ENCODE results near the gene CEMP1.
"Not testable (repeated sequence)": the region's sequence is repeated elsewhere in the genome, so short reads cannot be mapped to it uniquely, and the experiment has no call there.

Gene CEMP1

GRCh38 chr16:2534335-2534734, 3.1 kb upstream of the CEMP1 start:
- not testable (repeated sequence) for DNase-seq

- no peak for DNase-seq
Measured at GRCh38 chr16:2533912-2534311, 2.7 kb upstream of the CEMP1 start.

- not testable (repeated sequence) for DNase-seq
Measured at GRCh38 chr16:2533142-2533755, 2.0 kb upstream of the CEMP1 start.

- DNase-seq: peak; percentile 75
Measured at GRCh38 chr16:2532494-2533141, 1.4 kb upstream of the CEMP1 start.

GRCh38 chr16:2531696-2532493, 687 bp upstream of the CEMP1 start:
- peak; percentile 97 for DNase-seq

- DNase-seq: no peak
Measured at GRCh38 chr16:2530629-2531318, 434 bp downstream of the CEMP1 start.

GRCh38 chr16:2529961-2530628, 1.1 kb downstream of the CEMP1 start:
- DNase-seq: no peak

- DNase-seq: no peak
Measured at GRCh38 chr16:2529061-2529931, 1.9 kb downstream of the CEMP1 start.

- no peak for DNase-seq
Measured at GRCh38 chr16:2528161-2529060, 2.8 kb downstream of the CEMP1 start.

- no peak for DNase-seq
Measured at GRCh38 chr16:2527784-2528100, 3.5 kb downstream of the CEMP1 start.

- DNase-seq: no peak
Measured at GRCh38 chr16:2527071-2527783, 4.0 kb downstream of the CEMP1 start.

- no peak for DNase-seq
Measured at GRCh38 chr16:2526135-2526534, 5.1 kb downstream of the CEMP1 start.

- DNase-seq: no peak
Measured at GRCh38 chr16:2524339-2524938, 6.8 kb downstream of the CEMP1 start.

- DNase-seq: no peak
Measured at GRCh38 chr16:2523801-2524231, 7.4 kb downstream of the CEMP1 start.

GRCh38 chr16:2520784-2521531, 10.2 kb downstream of the CEMP1 start:
- DNase-seq: peak; percentile 84

GRCh38 chr16:2520097-2520783, 11.0 kb downstream of the CEMP1 start, which contains the start of gene AMDHD2:
AMDHD2 (plus strand) TSS chr16:2520371; CDS start chr16:2520459, 88 bp downstream.
- DNase-seq: peak; percentile 91

- DNase-seq: no peak
Measured at GRCh38 chr16:2519711-2520080, 11.5 kb downstream of the CEMP1 start.
